ENCODE results near the gene SAE1.
"Not testable (repeated sequence)": the region's sequence is repeated elsewhere in the genome, so short reads cannot be mapped to it uniquely, and the experiment has no call there.

Gene SAE1

GRCh38 chr19:47240996-47241918 lies 110.6 kb downstream of the SAE1 start:
- peak; percentile 79 to 81 for DNase-seq (ENCODE audit: low read depth in 2 of 2)

GRCh38 chr19:47241919-47242577 lies 111.4 kb downstream of the SAE1 start:
- DNase-seq (ENCODE audit: low read depth in 2 of 2) = no peak

GRCh38 chr19:47243364-47243775 lies 112.7 kb downstream of the SAE1 start:
- no peak for DNase-seq (ENCODE audit: low read depth in 2 of 2)

GRCh38 chr19:47243776-47244547 lies 113.3 kb downstream of the SAE1 start:
- peak; percentile 75 to 89 for DNase-seq (ENCODE audit: low read depth in 2 of 2)

- DNase-seq (ENCODE audit: low read depth in 2 of 2) = peak; percentile 52 to 63
Observed at GRCh38 chr19:47247308-47247990, 116.8 kb downstream of the SAE1 start.

GRCh38 chr19:47253016-47253415 lies 122.4 kb downstream of the SAE1 start:
- DNase-seq (ENCODE audit: low read depth in 2 of 2) = not testable (repeated sequence)

- DNase-seq (ENCODE audit: low read depth in 2 of 2) = no peak
Observed at GRCh38 chr19:47253467-47253881, 122.8 kb downstream of the SAE1 start.

GRCh38 chr19:47253970-47254369 lies 123.3 kb downstream of the SAE1 start:
- no peak for DNase-seq (ENCODE audit: low read depth in 2 of 2)

- DNase-seq (ENCODE audit: low read depth in 2 of 2) = peak; percentile 84 to 89
Observed at GRCh38 chr19:47255879-47256692, 125.5 kb downstream of the SAE1 start, which contains the start of gene CCDC9. CCDC9 (plus strand) TSS chr19:47256525; CDS start chr19:47258401, 1,876 bp downstream.

GRCh38 chr19:47256693-47257410 lies 126.2 kb downstream of the SAE1 start:
- peak; percentile 99 for DNase-seq (ENCODE audit: low read depth in 2 of 2)

- DNase-seq (ENCODE audit: low read depth in 2 of 2) = no peak
Observed at GRCh38 chr19:47257411-47258169, 127.0 kb downstream of the SAE1 start.

- no peak for DNase-seq (ENCODE audit: low read depth in 2 of 2)
Observed at GRCh38 chr19:47258434-47258833, 127.8 kb downstream of the SAE1 start.

GRCh38 chr19:47258895-47259555 lies 128.4 kb downstream of the SAE1 start:
- DNase-seq (ENCODE audit: low read depth in 2 of 2) = no peak

All from stimulated activated CD8-positive, alpha-beta memory T cell treated with anti-CD3 and anti-CD28 coated beads, Interleukin-7, amount 100 ng/mL, for 4 hours (primary cell).